Right lobe of liver (tissue), 4 donors: ENCODE results near the gene CD151.

Source experiments
- CTCF ChIP-seq, 4 donors: fragments of 200-600 bp in 3 of 4; fragments of 450-650 bp in 1 of 4; IDR thresholded peaks; one replicate each; pipeline versions ENCODE4 v1.5.1 to v1.8.0; 2016 to 2022; ENCODE audit warnings: antibody characterized with exemption in 4 of 4, mild to moderate bottlenecking in 2 of 4
- POLR2A ChIP-seq: fragments of 450-650 bp; IDR thresholded peaks from one replicate; pipeline ENCODE4 v1.6.1; 2017; ENCODE audit warnings: antibody characterized with exemption, mild to moderate bottlenecking
- donor health status: DM: no; HTN: no; CAD: no.
- donor health status: DM: no; HTN: no; CAD: no.
- donor health status: DM: no; HTN: yes; CAD: no.

DNA sequence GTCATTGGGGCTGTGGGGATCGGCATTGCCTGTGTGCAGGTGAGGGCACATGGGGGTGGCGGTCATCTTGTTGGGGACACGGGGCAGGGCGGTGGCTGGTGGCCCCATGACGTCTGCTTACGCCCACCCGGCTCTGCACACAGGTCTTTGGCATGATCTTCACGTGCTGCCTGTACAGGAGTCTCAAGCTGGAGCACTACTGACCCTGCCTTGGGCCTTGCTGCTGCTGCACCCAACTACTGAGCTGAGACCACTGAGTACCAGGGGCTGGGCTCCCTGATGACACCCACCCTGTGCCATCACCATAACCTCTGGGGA is 5.2 kb downstream of the CD151 start:
- TF ChIP-seq POLR2A (no peak), CTCF (IDR thresholded peaks at IDR 0.05) (no peak)
